DND-41 (cell line): Measurements from ENCODE around the gene HOXA9.

ENCODE experiments used
- EZH2 ChIP-seq: IDR thresholded peaks from 3 replicates; pipeline ENCODE4 v1.6.1; 2012; ENCODE audit warnings: borderline replicate concordance, low read depth, mild to moderate bottlenecking, moderate library complexity, low read length, inconsistent platforms; ENCODE audit not compliant: severe bottlenecking
- TF ChIP-seq, protein P1 (sequence below): IDR thresholded peaks from 2 replicates; pipeline ENCODE4 v1.5.1; 2012; ENCODE audit warnings: borderline replicate concordance, low read length, moderate library complexity, mild to moderate bottlenecking; ENCODE audit not compliant: poor library complexity, severe bottlenecking; ENCODE audit errors: extremely low read depth

DNA sequence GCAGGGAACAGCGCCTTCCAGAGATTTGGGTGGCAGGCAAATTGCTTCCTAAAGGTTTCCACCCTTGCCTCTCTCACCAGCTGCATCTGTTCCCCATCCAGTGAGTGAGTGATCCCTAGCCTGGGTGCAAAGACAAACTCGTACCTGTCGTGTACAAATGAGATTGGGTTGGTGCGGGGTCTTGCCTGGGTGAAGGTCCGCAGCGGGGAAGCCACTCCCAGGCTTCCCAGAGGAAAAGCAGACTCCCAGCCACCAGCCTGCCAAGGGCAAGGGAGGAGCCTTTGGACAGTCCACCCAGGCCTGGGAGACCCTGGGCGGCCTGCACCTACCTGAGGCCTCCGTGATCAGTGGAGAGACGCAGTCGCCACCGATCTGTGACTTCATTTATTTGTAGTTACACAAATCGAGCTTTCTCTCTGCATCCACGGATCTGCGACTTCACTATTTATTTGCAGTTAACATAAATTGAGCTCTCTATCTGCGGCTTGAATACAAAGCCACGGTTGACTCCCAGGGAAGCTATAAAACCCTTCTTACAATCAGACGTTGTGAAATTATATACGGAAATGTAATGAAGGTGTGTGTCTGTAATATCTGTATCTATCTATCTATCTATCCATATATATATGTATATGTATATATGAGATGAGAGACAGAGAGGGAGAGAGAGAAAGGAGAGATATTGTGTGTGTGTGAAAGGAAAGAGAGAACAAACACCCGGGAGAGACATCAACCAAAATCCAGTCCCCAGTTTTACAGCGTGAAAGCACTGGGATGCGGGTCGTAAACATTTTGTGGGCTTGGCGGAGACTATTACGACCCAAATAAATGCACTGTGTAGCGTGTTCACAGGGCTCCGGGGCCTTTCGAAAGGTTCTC lies 5.8 kb downstream of the HOXA9 start:
- TF ChIP-seq, protein P1, sequence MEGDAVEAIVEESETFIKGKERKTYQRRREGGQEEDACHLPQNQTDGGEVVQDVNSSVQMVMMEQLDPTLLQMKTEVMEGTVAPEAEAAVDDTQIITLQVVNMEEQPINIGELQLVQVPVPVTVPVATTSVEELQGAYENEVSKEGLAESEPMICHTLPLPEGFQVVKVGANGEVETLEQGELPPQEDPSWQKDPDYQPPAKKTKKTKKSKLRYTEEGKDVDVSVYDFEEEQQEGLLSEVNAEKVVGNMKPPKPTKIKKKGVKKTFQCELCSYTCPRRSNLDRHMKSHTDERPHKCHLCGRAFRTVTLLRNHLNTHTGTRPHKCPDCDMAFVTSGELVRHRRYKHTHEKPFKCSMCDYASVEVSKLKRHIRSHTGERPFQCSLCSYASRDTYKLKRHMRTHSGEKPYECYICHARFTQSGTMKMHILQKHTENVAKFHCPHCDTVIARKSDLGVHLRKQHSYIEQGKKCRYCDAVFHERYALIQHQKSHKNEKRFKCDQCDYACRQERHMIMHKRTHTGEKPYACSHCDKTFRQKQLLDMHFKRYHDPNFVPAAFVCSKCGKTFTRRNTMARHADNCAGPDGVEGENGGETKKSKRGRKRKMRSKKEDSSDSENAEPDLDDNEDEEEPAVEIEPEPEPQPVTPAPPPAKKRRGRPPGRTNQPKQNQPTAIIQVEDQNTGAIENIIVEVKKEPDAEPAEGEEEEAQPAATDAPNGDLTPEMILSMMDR, result no peak
- TF ChIP-seq EZH2, result no peak
